Hematopoietic multipotent progenitor cell (in vitro differentiated cells): Measurements from ENCODE around the gene NBR1. TPM values are rescaled to one million over a fixed set of nuclear protein-coding genes. Genes with fewer than 3 reads are reported as not detected.
"Not testable (repeated sequence)": the region's sequence is repeated elsewhere in the genome, so short reads cannot be mapped to it uniquely, and the experiment has no call there.

Source experiments
- DNase-seq, 3 donors: peaks; one replicate each; pipeline ENCODE4 v3.0.0-alpha.2; 2011 to 2015; ENCODE audit warnings: low read depth in 2 of 3, low spot score in 2 of 3
- total RNA-seq: library from RNA; depleted of rRNA; stranded (reverse); fragments of >200 nt; gene quantifications from one replicate; pipeline ENCODE4 v1.2.3, GENCODE V29; 2012

Gene NBR1
- total RNA-seq, 1 donor, result 27.2 TPM

GRCh38 chr17:43212641-43213490 is 41.9 kb downstream of the NBR1 start:
- DNase-seq, result peak in 2 of 3 donors; percentile 25 to 48

GRCh38 chr17:43213545-43213944 is 42.5 kb downstream of the NBR1 start:
- DNase-seq, result no peak

GRCh38 chr17:43215341-43215740 is 44.3 kb downstream of the NBR1 start:
- DNase-seq, result no peak

- DNase-seq, result no peak
These were observed 45.4 kb downstream of the NBR1 start for GRCh38 chr17:43216369-43216761.

GRCh38 chr17:43216762-43217613 is 46.0 kb downstream of the NBR1 start:
- DNase-seq, result no peak

- no peak for DNase-seq
These were observed 46.6 kb downstream of the NBR1 start for GRCh38 chr17:43217614-43218087.

- DNase-seq, result no peak
These were observed 48.0 kb downstream of the NBR1 start for GRCh38 chr17:43219001-43219400.

GRCh38 chr17:43219746-43220380 is 48.8 kb downstream of the NBR1 start:
- no peak for DNase-seq

GRCh38 chr17:43220511-43221125 is 49.6 kb downstream of the NBR1 start:
- no peak for DNase-seq

- DNase-seq, result no peak
These were observed 53.2 kb downstream of the NBR1 start for GRCh38 chr17:43224146-43224705.

GRCh38 chr17:43226393-43226792 is 55.4 kb downstream of the NBR1 start:
- DNase-seq, result no peak

GRCh38 chr17:43228020-43228782 is 57.2 kb downstream of the NBR1 start, which contains the start of gene CCDC200:
TSS of gene CCDC200 (minus strand) at chr17:43228623. CDS start at chr17:43228554, 69 bp downstream.
- DNase-seq, result not testable (repeated sequence)

- not testable (repeated sequence) for DNase-seq
These were observed 60.4 kb downstream of the NBR1 start for GRCh38 chr17:43231205-43232020.

- peak in 1 of 3 donors; percentile 12 for DNase-seq
These were observed 61.1 kb downstream of the NBR1 start for GRCh38 chr17:43232021-43232699.

- DNase-seq, result not testable (repeated sequence)
These were observed 62.2 kb downstream of the NBR1 start for GRCh38 chr17:43233263-43233662.

- DNase-seq, result not testable (repeated sequence)
These were observed 62.9 kb downstream of the NBR1 start, which contains the start of gene RNU2-1 for GRCh38 chr17:43233877-43234276. TSS of gene RNU2-1 (minus strand) at chr17:43233977.

- not testable (repeated sequence) for DNase-seq
These were observed 68.6 kb downstream of the NBR1 start for GRCh38 chr17:43239597-43239996.
